GM19397 (cell line): ENCODE measurements around the gene SMIM43.

Experiments
- ATAC-seq: cut with Tn5 transposase; IDR thresholded peaks from one replicate; pipeline ENCODE4 v1.9.1; 2021; ENCODE audit warnings: mild to moderate bottlenecking, moderate library complexity; ENCODE audit not compliant: unreplicated experiment

SMIM43 gene

GRCh38 chr4:121764702-121765367 is at the start of gene SMIM43:
TSS of gene SMIM43 (minus strand) at chr4:121765164. CDS start at chr4:121765105, 59 bp downstream.
- no peak for ATAC-seq

- ATAC-seq: no peak
These were observed 49.8 kb upstream of the SMIM43 start for GRCh38 chr4:121814756-121815155.

GRCh38 chr4:121811122-121811521 is 46.2 kb upstream of the SMIM43 start:
- no peak for ATAC-seq

- ATAC-seq: no peak
These were observed 41.4 kb upstream of the SMIM43 start for GRCh38 chr4:121806411-121806810.

GRCh38 chr4:121801715-121802075 is 36.7 kb upstream of the SMIM43 start:
- no peak for ATAC-seq

- peak; percentile 83 for ATAC-seq
These were observed 36.2 kb upstream of the SMIM43 start, which contains the start of gene EXOSC9 for GRCh38 chr4:121800961-121801714. TSS of gene EXOSC9 (plus strand) at chr4:121801323. CDS start at chr4:121801425, 102 bp downstream.

GRCh38 chr4:121800638-121800960 is 35.6 kb upstream of the SMIM43 start:
- ATAC-seq: peak; percentile 17

- no peak for ATAC-seq
These were observed 35.0 kb upstream of the SMIM43 start for GRCh38 chr4:121799867-121800501.

- no peak for ATAC-seq
These were observed 34.4 kb upstream of the SMIM43 start for GRCh38 chr4:121799208-121799823.

GRCh38 chr4:121796283-121796682 is 31.3 kb upstream of the SMIM43 start:
- no peak for ATAC-seq

- no peak for ATAC-seq
These were observed 29.7 kb upstream of the SMIM43 start for GRCh38 chr4:121794505-121795188.

- ATAC-seq: no peak
These were observed 28.0 kb upstream of the SMIM43 start for GRCh38 chr4:121792966-121793365.

- ATAC-seq: no peak
These were observed 26.5 kb upstream of the SMIM43 start for GRCh38 chr4:121791481-121791880.

- ATAC-seq: no peak
These were observed 26.0 kb upstream of the SMIM43 start for GRCh38 chr4:121790976-121791375.

GRCh38 chr4:121789960-121790829 is 25.2 kb upstream of the SMIM43 start:
- ATAC-seq: no peak

GRCh38 chr4:121789455-121789854 is 24.5 kb upstream of the SMIM43 start:
- ATAC-seq: no peak

- no peak for ATAC-seq
These were observed 23.9 kb upstream of the SMIM43 start for GRCh38 chr4:121788896-121789295.

- no peak for ATAC-seq
These were observed 21.3 kb upstream of the SMIM43 start for GRCh38 chr4:121786221-121786620.

- ATAC-seq: no peak
These were observed 20.5 kb upstream of the SMIM43 start for GRCh38 chr4:121785479-121785878.

- ATAC-seq: no peak
These were observed 20.0 kb upstream of the SMIM43 start for GRCh38 chr4:121784975-121785374.
